ENCODE data around the gene ZNF223.

ZNF223 gene

DNA sequence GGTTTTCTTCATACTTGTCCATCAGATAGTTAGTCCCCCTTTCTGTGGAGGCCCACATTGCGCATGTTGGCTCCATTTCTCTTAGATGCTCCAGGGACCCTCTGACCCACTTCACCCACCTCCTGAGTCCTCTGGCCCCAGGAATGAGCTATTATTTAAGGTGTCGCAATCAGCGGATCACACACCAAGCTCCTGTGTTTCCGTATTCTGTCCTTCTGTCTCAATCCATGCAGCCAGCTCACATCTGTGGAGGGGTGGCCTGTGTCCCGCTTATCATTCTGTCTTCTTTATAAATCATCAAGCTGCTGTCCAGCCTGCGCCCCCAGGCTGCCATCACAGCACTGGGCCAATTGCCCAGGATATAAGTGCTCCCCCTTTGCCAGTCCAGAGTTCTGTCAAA, 44.4 kb upstream of the ZNF223 start:
- CTCF ChIA-PET: interaction anchor here (1.0 kb wide), 1 partner anchor 21 kb away, joined by 3 read pairs; no protein-coding TSS in a partner anchor

DNA sequence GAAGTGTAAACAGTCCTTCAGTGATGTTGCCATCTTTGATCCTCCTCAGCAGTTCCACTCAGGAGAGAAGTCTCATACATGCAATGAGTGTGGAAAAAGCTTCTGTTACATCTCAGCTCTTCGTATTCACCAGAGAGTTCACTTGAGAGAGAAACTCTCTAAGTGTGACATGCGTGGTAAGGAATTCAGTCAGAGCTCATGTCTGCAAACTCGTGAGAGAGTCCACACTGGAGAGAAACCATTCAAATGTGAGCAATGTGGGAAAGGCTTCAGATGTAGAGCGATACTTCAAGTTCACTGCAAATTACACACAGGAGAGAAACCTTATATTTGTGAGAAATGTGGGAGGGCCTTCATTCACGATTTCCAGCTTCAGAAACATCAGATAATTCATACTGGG, 41.4 kb upstream of the ZNF223 start:
- CTCF ChIA-PET: interaction anchor here (1.0 kb wide), 1 partner anchor 9 kb away, joined by 3 read pairs; no protein-coding TSS in a partner anchor
- no peak overlapping the region for H3K4me3 ChIP-seq (ENCODE audit: low read depth, low read length)
- TF ChIP-seq, protein P1, sequence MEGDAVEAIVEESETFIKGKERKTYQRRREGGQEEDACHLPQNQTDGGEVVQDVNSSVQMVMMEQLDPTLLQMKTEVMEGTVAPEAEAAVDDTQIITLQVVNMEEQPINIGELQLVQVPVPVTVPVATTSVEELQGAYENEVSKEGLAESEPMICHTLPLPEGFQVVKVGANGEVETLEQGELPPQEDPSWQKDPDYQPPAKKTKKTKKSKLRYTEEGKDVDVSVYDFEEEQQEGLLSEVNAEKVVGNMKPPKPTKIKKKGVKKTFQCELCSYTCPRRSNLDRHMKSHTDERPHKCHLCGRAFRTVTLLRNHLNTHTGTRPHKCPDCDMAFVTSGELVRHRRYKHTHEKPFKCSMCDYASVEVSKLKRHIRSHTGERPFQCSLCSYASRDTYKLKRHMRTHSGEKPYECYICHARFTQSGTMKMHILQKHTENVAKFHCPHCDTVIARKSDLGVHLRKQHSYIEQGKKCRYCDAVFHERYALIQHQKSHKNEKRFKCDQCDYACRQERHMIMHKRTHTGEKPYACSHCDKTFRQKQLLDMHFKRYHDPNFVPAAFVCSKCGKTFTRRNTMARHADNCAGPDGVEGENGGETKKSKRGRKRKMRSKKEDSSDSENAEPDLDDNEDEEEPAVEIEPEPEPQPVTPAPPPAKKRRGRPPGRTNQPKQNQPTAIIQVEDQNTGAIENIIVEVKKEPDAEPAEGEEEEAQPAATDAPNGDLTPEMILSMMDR (IDR thresholded peaks at IDR 0.05; ENCODE audit: insufficient read depth, low read length, missing control alignments): no peak
- DNase-seq (ENCODE audit: low read depth, low spot score): no peak
- POLR2A ChIA-PET: no interaction called here

More for the DNA sequence above, 44.4 kb upstream of the ZNF223 start:
- DNase-seq (ENCODE audit: low read depth, low spot score): no peak
- POLR2A ChIA-PET: no interaction called here
- H3K4me3 ChIP-seq (ENCODE audit: low read depth, low read length): no peak overlapping the region
- TF ChIP-seq, protein P1 (IDR thresholded peaks at IDR 0.05; ENCODE audit: insufficient read depth, low read length, missing control alignments): no peak

DNA sequence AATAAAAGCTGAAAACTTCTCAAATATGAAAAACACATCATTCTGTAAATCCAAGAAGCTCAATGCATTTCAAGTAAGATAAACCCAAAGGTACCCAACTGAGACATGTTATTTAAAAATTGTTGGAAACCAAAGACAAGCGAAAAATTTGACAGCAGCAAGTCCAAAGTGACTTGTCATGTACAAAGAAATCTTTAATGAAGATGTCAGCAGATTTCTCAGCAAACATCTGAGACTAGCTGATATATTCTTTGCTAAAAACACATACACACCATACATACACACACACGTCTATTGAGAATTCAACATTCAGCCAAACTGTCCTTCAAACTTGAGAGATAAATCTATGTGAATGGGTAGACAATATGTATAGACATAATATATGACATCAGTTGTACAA, 32.3 kb upstream of the ZNF223 start:
- TF ChIP-seq, protein P1 (IDR thresholded peaks at IDR 0.05; ENCODE audit: insufficient read depth, low read length, missing control alignments): no peak
- POLR2A ChIA-PET: no interaction called here
- no peak overlapping the region for H3K4me3 ChIP-seq (ENCODE audit: low read depth, low read length)
- CTCF ChIA-PET: interaction anchor here (1.1 kb wide), 1 partner anchor 9 kb away, joined by 3 read pairs; no protein-coding TSS in a partner anchor
- no peak for DNase-seq (ENCODE audit: low read depth, low spot score)

DNA sequence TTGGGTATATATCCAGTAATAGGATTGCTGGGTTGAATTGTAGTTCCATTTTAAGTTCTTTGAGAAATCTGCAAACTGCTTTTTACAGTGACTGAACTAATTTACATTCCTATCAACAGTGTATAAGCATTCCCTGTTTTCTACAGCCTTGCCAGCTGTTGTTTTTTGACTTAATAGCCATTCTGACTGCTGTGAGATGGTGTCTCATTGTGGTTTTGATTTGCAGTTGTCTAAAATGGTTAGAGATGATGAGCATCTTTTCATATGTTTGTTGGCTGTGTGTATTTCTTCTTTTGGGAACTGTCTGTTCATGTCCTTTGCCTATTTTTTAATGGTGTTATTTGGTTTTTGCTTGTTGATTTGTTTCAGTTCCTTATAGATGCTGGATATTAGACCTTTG, 30.6 kb upstream of the ZNF223 start:
- ChIA-PET CTCF (no interaction called here), POLR2A (no interaction called here)
- no peak for DNase-seq (ENCODE audit: low read depth, low spot score)
- TF ChIP-seq, protein P1 (IDR thresholded peaks at IDR 0.05; ENCODE audit: insufficient read depth, low read length, missing control alignments): no peak
- H3K4me3 ChIP-seq (ENCODE audit: low read depth, low read length): no peak overlapping the region

DNA sequence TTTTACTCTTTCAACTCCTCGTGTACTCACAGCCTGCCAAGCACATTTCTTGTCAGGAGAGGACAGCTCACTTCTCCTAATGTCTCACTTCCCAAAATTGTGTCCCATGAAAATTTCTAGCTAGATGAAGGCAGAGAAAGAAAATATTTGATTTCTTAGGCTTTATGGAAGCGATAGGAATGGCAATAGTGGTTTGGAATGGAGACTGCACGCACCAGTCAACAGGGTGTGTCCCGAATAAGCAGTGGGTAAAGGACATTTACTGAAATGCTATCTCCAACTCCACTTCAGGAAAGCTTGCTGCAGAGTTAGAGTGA, 27.0 kb upstream of the ZNF223 start:
- H3K4me3 ChIP-seq (ENCODE audit: low read depth, low read length): peak overlapping the region; percentile 90
- no peak for DNase-seq (ENCODE audit: low read depth, low spot score)
- ChIA-PET CTCF (interaction anchor here (1.2 kb wide), 1 partner anchor 23 kb away, joined by 4 read pairs; no protein-coding TSS in a partner anchor), POLR2A (interaction anchor here (1.1 kb wide), 1 partner anchor 90 kb away, joined by 4 read pairs; the partner anchor contains the start of gene ZNF45)
- TF ChIP-seq, protein P1 (IDR thresholded peaks at IDR 0.05; ENCODE audit: insufficient read depth, low read length, missing control alignments): no peak

DNA sequence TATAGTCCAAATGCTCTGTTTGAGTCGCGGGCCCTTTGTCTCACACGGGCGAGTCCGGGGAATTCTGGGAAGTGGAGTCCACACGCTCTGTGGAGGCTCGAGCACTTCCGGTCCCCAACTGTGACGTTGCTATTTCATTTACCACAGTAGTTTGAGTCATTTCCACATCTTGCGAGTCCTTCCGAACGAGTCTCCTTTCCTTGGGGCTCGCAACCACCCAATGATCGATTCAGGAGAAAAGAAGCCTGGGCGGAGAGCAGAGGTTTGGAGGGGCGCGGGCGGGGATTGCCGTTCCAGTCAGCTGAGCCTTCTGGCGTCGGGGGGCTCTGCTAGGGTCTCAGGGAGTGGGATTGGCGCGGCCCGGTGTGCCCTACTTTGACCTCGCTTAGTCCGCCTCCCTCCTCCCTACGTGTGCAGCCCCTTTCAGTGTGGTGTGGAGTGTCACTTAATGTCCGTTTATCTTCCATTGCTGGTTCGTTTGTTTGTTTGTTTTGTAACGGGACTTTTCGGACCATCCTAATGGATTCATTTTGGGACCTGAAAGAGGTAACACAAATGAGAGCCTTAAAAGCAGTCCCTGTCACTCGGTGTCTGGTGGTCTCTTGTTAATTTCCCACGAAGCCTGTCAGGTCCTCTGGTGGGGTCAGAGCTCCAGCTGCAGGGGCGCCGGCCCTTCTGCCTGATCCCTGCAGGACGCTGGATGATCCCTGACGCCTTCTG, 26.5 kb upstream of the ZNF223 start, which contains the start of gene ZNF222:
Gene ZNF222, plus strand, starts transcription at position 163 of the 720 bp plus-strand sequence. Its CDS starts 58 bp downstream, at position 221.
- DNase-seq (ENCODE audit: low read depth, low spot score): peak; percentile 37
- TF ChIP-seq, protein P1 (IDR thresholded peaks at IDR 0.05; ENCODE audit: insufficient read depth, low read length, missing control alignments): no peak
- H3K4me3 ChIP-seq (ENCODE audit: low read depth, low read length): peak within 1 kb of the TSS; percentile 90
- ChIA-PET POLR2A (interaction anchor here (0.6 to 1.1 kb wide), 2 partner anchors 90 to 136 kb away, joined by 3 to 4 read pairs; partner anchors contain the start of gene ZNF45), CTCF (interaction anchor here (1.2 kb wide), 1 partner anchor 24 kb away, joined by 4 read pairs; no protein-coding TSS in a partner anchor)

All from AG04449 (cell line).